Keratinocyte (primary cell): ENCODE measurements around the gene TTC13. TPM values are rescaled to one million over a fixed set of nuclear protein-coding genes. Genes with fewer than 3 reads are reported as not detected.

Experiments used
- DNase-seq: peaks from one replicate; pipeline ENCODE4 v3.0.0-alpha.2; 2011; ENCODE audit warnings: low read depth, missing footprints, low spot score
- FAIRE-seq: peaks from 2 replicates; lab custom pipeline; 2011; peaks lifted over from hg19 to GRCh38; lab: Jason Lieb, UNC
- H2AFZ ChIP-seq: 2 replicates; pipeline ENCODE4 v1.6.0; 2012; ENCODE audit warnings: low read length, control low read depth, inconsistent platforms; ENCODE audit not compliant: control insufficient read depth
- H3K27ac ChIP-seq: 2 replicates; pipeline ENCODE4 v1.5.1; 2011; ENCODE audit warnings: low read length; ENCODE audit not compliant: control insufficient read depth, insufficient read depth
- H3K27me3 ChIP-seq: 3 replicates; pipeline ENCODE4 v1.6.0; 2011; ENCODE audit warnings: low read length; ENCODE audit not compliant: control insufficient read depth, insufficient read depth; ENCODE audit errors: extremely low read depth
- H3K36me3 ChIP-seq, 2 experiments: 2 replicates in 1 of 2; 3 replicates in 1 of 2; pipeline ENCODE4 v1.5.1; 2011; ENCODE audit warnings: low read length in 2 of 2, mild to moderate bottlenecking in 1 of 2; ENCODE audit not compliant: control insufficient read depth in 2 of 2, insufficient read depth in 2 of 2; ENCODE audit errors: extremely low read depth in 1 of 2
- H3K4me1 ChIP-seq: 3 replicates; pipeline ENCODE4 v1.5.1; 2011; ENCODE audit warnings: low read length; ENCODE audit not compliant: control insufficient read depth, insufficient read depth; ENCODE audit errors: extremely low read depth
- H3K4me2 ChIP-seq: 3 replicates; pipeline ENCODE4 v1.6.0; 2011; ENCODE audit warnings: low read depth, low read length; ENCODE audit not compliant: control insufficient read depth, insufficient read depth; ENCODE audit errors: extremely low read depth
- H3K4me3 ChIP-seq, 3 experiments: fragments of 200-600 bp in 1 of 3; sonication (generic) in 1 of 3; 2 replicates in 2 of 3; 3 replicates in 1 of 3; pipeline ENCODE4 v1.5.1; 2011 to 2016; ENCODE audit warnings: low read length in 3 of 3, mild to moderate bottlenecking in 3 of 3, control low read depth in 2 of 3, inconsistent platforms in 1 of 3, low read depth in 1 of 3, mixed read lengths in 1 of 3, mixed run types in 1 of 3, moderate library complexity in 1 of 3; ENCODE audit not compliant: control insufficient read depth in 2 of 3, insufficient read depth in 2 of 3; ENCODE audit errors: extremely low read depth in 1 of 3
- H3K79me2 ChIP-seq: 2 replicates; pipeline ENCODE4 v1.6.0; 2012; ENCODE audit warnings: low read length; ENCODE audit not compliant: control insufficient read depth, insufficient read depth
- H3K9ac ChIP-seq: 3 replicates; pipeline ENCODE4 v1.6.0; 2011; ENCODE audit warnings: low read length; ENCODE audit not compliant: control insufficient read depth, insufficient read depth; ENCODE audit errors: extremely low read depth
- H3K9me1 ChIP-seq: 3 replicates; pipeline ENCODE4 v1.6.0; 2011; ENCODE audit warnings: low read length; ENCODE audit not compliant: control insufficient read depth, insufficient read depth; ENCODE audit errors: extremely low read depth
- H3K9me3 ChIP-seq: 2 replicates; pipeline ENCODE4 v1.5.1; 2012; ENCODE audit warnings: low read depth, low read length; ENCODE audit not compliant: control insufficient read depth
- H4K20me1 ChIP-seq: 3 replicates; pipeline ENCODE4 v1.6.0; 2011; ENCODE audit warnings: low read length; ENCODE audit not compliant: control insufficient read depth, insufficient read depth; ENCODE audit errors: extremely low read depth
- CTCF ChIP-seq, 3 experiments: IDR thresholded peaks in 1 of 3; conservative IDR thresholded peaks in 1 of 3; optimal IDR thresholded peaks in 1 of 3; 2 replicates in 2 of 3; 3 replicates in 1 of 3; pipeline versions ENCODE3 to v1.5.1; 2011; ENCODE audit warnings: low read length in 3 of 3, mild to moderate bottlenecking in 3 of 3, moderate library complexity in 2 of 3, control low read depth in 1 of 3, inconsistent platforms in 1 of 3; ENCODE audit not compliant: insufficient read depth in 2 of 3; ENCODE audit errors: extremely low read depth in 1 of 3
- EZH2 ChIP-seq: IDR thresholded peaks from one replicate; pipeline ENCODE4 v1.6.1; 2012; ENCODE audit warnings: inconsistent platforms, mild to moderate bottlenecking, low read length, moderate library complexity
- dilution Hi-C: fragments of 300-500 bp; cut with MboI; formaldehyde crosslinking; loops from one replicate; pipeline ENCODE4 v1.7.0; 2020; ENCODE audit warnings: low sequenced_read_pairs; ENCODE audit not compliant: extremely low pct_ligation_motif_present
- polyA plus RNA-seq, 5 experiments: library from polyadenylated mRNA; depleted of rRNA in 3 of 5; stranded (reverse) in 3 of 5; stranded (forward) in 1 of 5; unstranded in 1 of 5; fragments of >200 nt; gene quantifications; 1 replicate in 1 of 5; 2 replicates in 3 of 5; 3 replicates in 1 of 5; pipeline versions ENCODE4 v1.2.1 to v1.2.3, GENCODE V29; 2011 to 2012; ENCODE audit warnings: missing spikeins in 2 of 5, low read depth in 1 of 5, low replicate concordance in 1 of 5

Gene TTC13
- polyA plus RNA-seq, 1 donor (not counting 4 experiments of a cell fraction or from before 2014, with no cell fraction given) = 8.3 TPM

DNA sequence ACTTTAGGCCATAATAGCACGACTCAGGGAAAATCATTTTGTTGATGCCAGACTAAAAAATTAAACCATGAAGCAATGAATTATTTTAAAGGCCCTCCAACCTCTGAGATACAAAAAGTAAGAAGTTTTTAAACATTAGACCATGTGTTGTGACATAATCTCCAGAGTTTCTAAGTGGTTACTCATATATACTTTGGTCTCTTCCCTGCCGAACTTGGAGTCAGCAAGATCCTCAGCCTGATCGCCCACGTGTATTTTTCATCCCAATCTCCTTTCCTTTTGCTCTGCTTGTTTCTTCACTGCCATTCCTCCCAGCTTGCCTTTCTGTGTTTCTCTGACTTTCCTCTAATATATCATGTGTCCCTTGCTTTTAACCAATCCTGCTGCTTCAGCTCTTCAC lies 4.0 kb upstream of the TTC13 start:
- Histone ChIP-seq H3K4me1 (peaks cover 4% of the 10 kb centered on the region), H2AFZ (no peak overlapping the region), H3K27me3 (no peaks in the 10 kb centered on the region), H3K4me2 (no peak overlapping the region), H3K4me3 (no peak overlapping the region), H3K27ac (no peak overlapping the region), H4K20me1 (peaks cover 5% of the 10 kb centered on the region), H3K36me3 (peaks cover 6 to 9% of the 10 kb centered on the region in 2 experiments), H3K9me1 (no peaks in the 10 kb centered on the region), H3K79me2 (peaks cover 54% of the 10 kb centered on the region), H3K9me3 (no peaks in the 10 kb centered on the region), H3K9ac (no peak overlapping the region)
- no peak for TF ChIP-seq CTCF (optimal IDR thresholded peaks at IDR 0.05 in 1 of 3, IDR thresholded peaks at IDR 0.05 in 1 of 3, conservative IDR thresholded peaks at IDR 0.05 in 1 of 3; ENCODE audit: extremely low read depth in 1 of 3, insufficient read depth in 2 of 3, low read length in 3 of 3)
- no peak for TF ChIP-seq EZH2
- dilution Hi-C loops = no loop called here
- FAIRE-seq (no peak), DNase-seq (no peak)

DNA sequence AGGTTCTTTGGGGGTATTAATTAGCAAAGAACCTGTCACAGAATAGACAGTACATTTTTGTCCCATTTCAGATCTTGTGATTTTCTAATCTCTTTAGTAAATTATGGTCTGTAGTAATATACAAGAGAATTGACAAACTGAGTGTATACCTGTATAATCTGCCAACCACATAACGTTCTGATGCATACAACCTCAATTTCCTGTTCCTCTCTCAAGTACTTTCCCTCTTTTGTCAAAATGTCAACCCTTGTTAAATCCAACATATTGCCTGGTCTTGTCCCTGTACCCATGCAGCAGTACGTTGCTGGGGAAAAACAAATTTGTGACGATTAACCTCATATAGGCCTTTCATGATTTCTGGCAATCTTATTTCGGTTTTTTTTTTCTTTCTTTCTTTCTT lies 1.3 kb upstream of the TTC13 start:
- Histone ChIP-seq H3K79me2 (peaks cover 56% of the 10 kb centered on the region), H3K4me3 (peak overlapping the region; percentile 87 to 93 (median 92)), H3K9me3 (no peaks in the 10 kb centered on the region), H2AFZ (no peak overlapping the region), H3K27me3 (no peaks in the 10 kb centered on the region), H3K4me2 (peak overlapping the region; percentile 87), H3K27ac (no peak overlapping the region), H3K9ac (peak overlapping the region; percentile 76), H3K36me3 (peaks cover 8 to 18% of the 10 kb centered on the region in 2 experiments), H3K4me1 (peaks cover 12% of the 10 kb centered on the region), H4K20me1 (no peaks in the 10 kb centered on the region), H3K9me1 (no peaks in the 10 kb centered on the region)
- no peak for DNase-seq
- TF ChIP-seq EZH2 (no peak), CTCF (optimal IDR thresholded peaks at IDR 0.05 in 1 of 3, IDR thresholded peaks at IDR 0.05 in 1 of 3, conservative IDR thresholded peaks at IDR 0.05 in 1 of 3; ENCODE audit: extremely low read depth in 1 of 3, insufficient read depth in 2 of 3, low read length in 3 of 3) (no peak)
- dilution Hi-C loops = no loop called here
- FAIRE-seq = no peak
